KOPT-K1 (cell line): ENCODE data around the gene NAA60.
"Not testable (repeated sequence)": the region's sequence is repeated elsewhere in the genome, so short reads cannot be mapped to it uniquely, and the experiment has no call there.

ENCODE experiments used
- H3K27ac ChIP-seq: fragments of 200-600 bp; sonication (generic); 2 replicates; pipeline ENCODE4 v1.5.1; 2016; ENCODE audit warnings: antibody characterized with exemption, mild to moderate bottlenecking, low read depth, low read length; ENCODE audit not compliant: poor library complexity, severe bottlenecking
- H3K36me3 ChIP-seq: fragments of 200-600 bp; sonication (generic); 2 replicates; pipeline ENCODE4 v1.5.1; 2017; ENCODE audit warnings: antibody characterized with exemption, mild to moderate bottlenecking, low read length, moderate library complexity; ENCODE audit not compliant: insufficient read depth
- H3K9me3 ChIP-seq: fragments of 200-600 bp; sonication (generic); 2 replicates; pipeline ENCODE4 v1.5.1; 2017; ENCODE audit warnings: antibody characterized with exemption, low read length, mild to moderate bottlenecking; ENCODE audit not compliant: insufficient read depth, poor library complexity, severe bottlenecking

The NAA60 gene

DNA sequence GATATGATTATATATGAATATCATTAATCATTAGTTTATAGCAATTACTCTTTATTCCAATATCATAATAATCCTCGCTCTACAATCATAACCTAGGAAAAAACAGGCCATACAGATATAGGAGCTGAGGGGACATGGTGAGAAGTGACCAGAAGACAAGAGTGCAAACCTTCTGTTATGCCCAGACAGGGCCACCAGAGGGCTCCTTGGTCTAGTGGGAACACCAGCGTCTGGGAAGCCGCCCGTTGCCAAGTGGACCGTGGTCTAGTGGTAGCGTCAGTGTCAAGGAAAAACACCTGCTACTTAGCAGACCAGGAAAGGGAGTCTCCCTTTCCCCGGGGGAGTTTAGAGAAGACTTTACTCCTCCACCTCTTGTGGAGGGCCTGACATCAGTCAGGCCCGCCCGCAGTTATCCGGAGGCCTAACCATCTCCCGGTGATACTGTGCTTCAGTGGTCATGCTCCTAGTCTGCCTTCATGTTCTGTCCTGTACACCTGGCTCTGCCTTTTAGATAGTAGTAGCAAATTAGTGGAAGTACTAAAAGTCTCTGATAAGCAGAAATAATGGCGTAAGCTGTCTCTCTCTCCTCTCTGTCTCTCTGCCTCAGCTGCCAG, 83.8 kb downstream of the NAA60 start:
- peaks cover 62% of the 10 kb centered on the region for H3K36me3 ChIP-seq
- H3K9me3 ChIP-seq, H3K27ac ChIP-seq: not testable (repeated sequence)

- Histone ChIP-seq H3K27ac (no peak overlapping the region), H3K9me3 (no peaks in the 10 kb centered on the region), H3K36me3 (peaks cover 66% of the 10 kb centered on the region)
Measured at GRCh38 chr16:3528406-3528805, 84.9 kb downstream of the NAA60 start.

DNA sequence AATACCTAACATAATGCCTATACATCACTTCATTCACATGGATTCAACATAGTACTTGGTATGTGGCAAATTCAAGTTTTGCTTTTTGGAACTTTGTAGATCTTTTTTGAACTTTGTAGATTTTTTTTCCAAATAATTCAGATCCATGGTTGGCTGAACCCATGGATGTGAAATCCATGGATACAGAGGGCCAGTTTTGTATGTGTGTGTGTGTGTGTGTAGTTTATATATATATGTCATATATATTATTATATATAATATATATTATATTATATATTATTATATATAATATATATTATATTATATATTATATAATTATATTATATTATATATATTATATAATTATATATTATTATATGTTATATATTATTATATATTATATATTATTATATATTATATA, 85.7 kb downstream of the NAA60 start:
- H3K9me3 ChIP-seq, result no peaks in the 10 kb centered on the region
- no peak overlapping the region for H3K27ac ChIP-seq
- peaks cover 66% of the 10 kb centered on the region for H3K36me3 ChIP-seq

GRCh38 chr16:3530371-3530914, 87.0 kb downstream of the NAA60 start:
- Histone ChIP-seq H3K9me3 (no peaks in the 10 kb centered on the region), H3K27ac (no peak overlapping the region), H3K36me3 (peaks cover 62% of the 10 kb centered on the region)

GRCh38 chr16:3532741-3533140, 89.3 kb downstream of the NAA60 start:
- H3K27ac ChIP-seq, result no peak overlapping the region
- no peaks in the 10 kb centered on the region for H3K9me3 ChIP-seq
- H3K36me3 ChIP-seq, result peaks cover 65% of the 10 kb centered on the region

GRCh38 chr16:3534126-3534525, 90.6 kb downstream of the NAA60 start:
- peaks cover 67% of the 10 kb centered on the region for H3K36me3 ChIP-seq
- H3K27ac ChIP-seq, result no peak overlapping the region
- no peaks in the 10 kb centered on the region for H3K9me3 ChIP-seq

DNA sequence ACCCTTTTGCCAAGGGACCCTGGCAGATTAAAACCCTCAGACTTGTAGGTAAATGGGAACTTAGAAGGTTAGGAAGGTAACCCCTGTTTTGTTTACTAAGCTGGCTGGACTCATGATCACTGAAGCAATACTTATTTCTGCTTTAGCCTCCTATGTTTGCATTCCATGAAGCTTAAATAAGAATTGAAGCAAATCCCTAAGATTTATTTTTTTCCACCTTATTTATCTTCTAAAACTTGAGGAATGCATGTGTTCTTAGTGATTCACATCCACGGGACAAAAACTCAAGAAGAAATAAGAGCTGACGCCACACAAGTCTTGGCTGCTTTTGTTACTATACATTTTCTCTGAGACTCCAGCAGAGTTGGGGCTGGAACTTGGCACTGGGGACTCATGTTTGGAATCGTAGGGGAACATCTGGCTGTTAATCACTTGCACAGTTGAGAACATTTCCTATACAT, 92.8 kb downstream of the NAA60 start:
- Histone ChIP-seq H3K27ac (no peak overlapping the region), H3K36me3 (peaks cover 76% of the 10 kb centered on the region)

More for the DNA sequence above, 92.8 kb downstream of the NAA60 start:
- H3K9me3 ChIP-seq, result no peaks in the 10 kb centered on the region
